Neutrophil (primary cell): ENCODE measurements around the gene PRUNE1.
A peak's percentile ranks its signal among the peaks of the same experiment; 100 is the strongest.

Experiments used
- H3K27ac ChIP-seq: fragments of 200-600 bp; sonication (generic); 2 replicates; pipeline ENCODE4 v1.5.1; 2016; ENCODE audit warnings: mild to moderate bottlenecking, moderate library complexity
- H3K27me3 ChIP-seq: fragments of 200-600 bp; sonication (generic); 2 replicates; pipeline ENCODE4 v1.6.0; 2016; ENCODE audit warnings: mild to moderate bottlenecking
- H3K36me3 ChIP-seq: fragments of 200-600 bp; sonication (generic); 2 replicates; pipeline ENCODE4 v1.5.1; 2017
- H3K4me1 ChIP-seq, 2 experiments: fragments of 200-600 bp in 1 of 2; sonication (generic) in 1 of 2; 1 replicate in 1 of 2; 2 replicates in 1 of 2; pipeline versions ENCODE4 v1.5.1 to v1.6.1; 2013 to 2016; ENCODE audit warnings: low read depth in 1 of 2, low read length in 1 of 2, mild to moderate bottlenecking in 1 of 2, moderate library complexity in 1 of 2; ENCODE audit not compliant: control insufficient read depth in 1 of 2, insufficient read depth in 1 of 2
- H3K4me3 ChIP-seq, 2 experiments: fragments of 200-600 bp in 1 of 2; sonication (generic) in 1 of 2; 1 replicate in 1 of 2; 2 replicates in 1 of 2; pipeline ENCODE4 v1.5.1; 2013 to 2016; ENCODE audit warnings: low read depth in 1 of 2, low read length in 1 of 2, mild to moderate bottlenecking in 1 of 2, moderate library complexity in 1 of 2
- H3K9me3 ChIP-seq: fragments of 200-600 bp; sonication (generic); 2 replicates; pipeline ENCODE4 v1.5.1; 2016
- CTCF ChIP-seq: fragments of 200-600 bp; sonication (generic); IDR thresholded peaks from 2 replicates; pipeline ENCODE4 v1.5.1; 2016; ENCODE audit warnings: antibody characterized with exemption

Gene PRUNE1

DNA sequence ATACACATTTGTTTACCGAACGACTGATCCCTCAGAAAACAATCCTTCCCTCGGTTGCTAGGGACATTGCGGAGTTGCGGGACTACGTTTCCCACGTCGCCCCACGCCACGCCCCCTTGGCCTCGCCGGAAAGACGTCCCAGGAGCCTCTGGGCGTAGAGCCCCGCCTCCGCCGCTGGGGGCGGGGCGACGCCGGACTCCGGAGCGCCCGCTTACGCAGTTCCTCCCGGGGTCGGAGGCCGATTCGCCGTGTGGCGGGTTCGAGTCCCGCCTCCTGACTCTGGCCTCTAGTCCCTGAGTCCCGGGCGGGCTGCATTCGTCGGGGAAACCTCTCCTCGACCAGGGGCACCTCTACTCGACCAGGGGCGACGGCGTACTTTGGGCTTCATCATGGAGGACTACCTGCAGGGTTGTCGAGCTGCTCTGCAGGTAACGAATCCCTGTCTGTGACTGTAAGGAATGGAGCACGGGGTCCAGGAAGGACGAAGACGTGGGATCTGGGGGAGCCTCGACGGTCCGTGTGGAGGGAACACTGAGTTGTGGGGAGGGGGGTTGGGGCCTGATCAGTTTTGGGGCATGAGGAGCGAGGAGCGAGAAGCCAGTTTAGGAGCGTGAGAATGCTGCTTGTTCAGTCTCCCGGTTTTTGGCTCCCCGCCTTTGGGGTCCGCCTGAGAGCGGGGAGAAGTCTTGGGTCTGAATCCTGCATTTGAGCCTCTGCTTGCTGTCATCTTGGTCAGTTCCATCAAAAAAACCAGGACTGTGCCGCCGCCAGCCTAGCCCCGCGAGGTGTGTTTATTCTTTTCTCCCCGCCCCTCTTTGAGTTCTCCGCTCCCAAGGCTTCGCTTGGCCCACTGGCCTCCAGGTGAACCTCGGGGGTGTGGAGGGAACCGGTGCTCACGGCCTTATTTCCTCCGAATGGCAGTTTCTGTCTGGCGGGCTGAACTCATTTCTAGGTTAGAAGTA lies at the start of gene PRUNE1:
TSS of gene PRUNE1 (plus strand) at position 206 of the 962 bp plus-strand sequence. CDS start at position 390, 184 bp downstream.
- peak; percentile 54 for TF ChIP-seq CTCF
- Histone ChIP-seq H3K27ac (peak within 1 kb of the TSS; percentile 96), H3K27me3 (no peaks in the 10 kb centered on the region), H3K9me3 (no peaks in the 10 kb centered on the region), H3K4me1 (peaks cover 40 to 54% of the 10 kb centered on the region in 2 experiments), H3K4me3 (peak within 1 kb of the TSS; percentile 90 to 99), H3K36me3 (peaks cover 4% of the 10 kb centered on the region)

GRCh38 chr1:150960646-150961045 lies 47.6 kb upstream of the PRUNE1 start:
- H3K27ac ChIP-seq = no peak overlapping the region
- H3K36me3 ChIP-seq = peaks cover 89% of the 10 kb centered on the region
- no peaks in the 10 kb centered on the region for H3K27me3 ChIP-seq
- no peak for TF ChIP-seq CTCF
- no peaks in the 10 kb centered on the region for H3K9me3 ChIP-seq
- H3K4me3 ChIP-seq = no peak overlapping the region
- no peaks in the 10 kb centered on the region for H3K4me1 ChIP-seq

GRCh38 chr1:150961756-150962155 lies 46.5 kb upstream of the PRUNE1 start:
- H3K27me3 ChIP-seq = no peaks in the 10 kb centered on the region
- H3K4me3 ChIP-seq = no peak overlapping the region
- H3K9me3 ChIP-seq = no peaks in the 10 kb centered on the region
- H3K36me3 ChIP-seq = peaks cover 97% of the 10 kb centered on the region
- peak overlapping the region; percentile 39 for H3K27ac ChIP-seq
- H3K4me1 ChIP-seq = no peaks in the 10 kb centered on the region
- TF ChIP-seq CTCF = no peak

DNA sequence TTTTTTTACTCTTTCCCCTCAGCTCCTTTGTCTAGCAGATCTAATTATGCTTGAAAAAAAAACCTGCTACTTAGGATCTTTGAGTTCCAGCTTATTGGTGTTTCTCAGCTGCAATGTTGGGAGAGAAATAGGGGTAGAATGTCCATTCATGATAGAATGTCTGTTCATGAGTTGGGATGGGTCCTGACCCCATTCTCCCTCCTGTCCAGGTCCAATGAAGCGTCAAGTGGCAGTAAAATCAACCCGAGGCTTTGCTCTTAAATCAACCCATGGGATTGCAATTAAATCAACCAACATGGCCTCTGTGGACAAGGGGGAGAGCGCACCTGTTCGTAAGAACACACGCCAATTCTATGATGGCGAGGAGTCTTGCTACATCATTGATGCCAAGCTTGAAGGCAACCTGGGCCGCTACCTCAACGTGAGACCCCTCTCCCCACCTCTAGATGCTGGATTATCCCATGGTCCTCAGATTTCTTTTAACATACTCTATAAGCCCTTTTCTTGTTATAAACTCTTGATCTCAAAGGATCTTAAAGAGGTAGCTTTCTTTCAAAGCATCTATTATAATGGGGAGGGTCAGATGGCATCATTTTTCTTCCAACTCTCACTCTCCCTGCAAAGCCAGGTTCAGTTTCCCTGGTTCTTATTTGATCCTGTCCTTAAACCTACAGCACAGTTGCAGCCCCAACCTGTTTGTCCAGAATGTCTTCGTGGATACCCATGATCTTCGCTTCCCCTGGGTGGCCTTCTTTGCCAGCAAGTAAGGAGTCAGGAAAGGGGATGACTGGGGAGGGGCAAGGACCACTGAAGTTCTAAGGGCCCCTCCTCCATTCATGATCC lies 44.7 kb upstream of the PRUNE1 start:
- no peaks in the 10 kb centered on the region for H3K9me3 ChIP-seq
- no peak for TF ChIP-seq CTCF
- H3K4me1 ChIP-seq = no peaks in the 10 kb centered on the region
- H3K27me3 ChIP-seq = no peaks in the 10 kb centered on the region
- H3K27ac ChIP-seq = no peak overlapping the region
- H3K4me3 ChIP-seq = no peak overlapping the region
- H3K36me3 ChIP-seq = peaks cover 99% of the 10 kb centered on the region

DNA sequence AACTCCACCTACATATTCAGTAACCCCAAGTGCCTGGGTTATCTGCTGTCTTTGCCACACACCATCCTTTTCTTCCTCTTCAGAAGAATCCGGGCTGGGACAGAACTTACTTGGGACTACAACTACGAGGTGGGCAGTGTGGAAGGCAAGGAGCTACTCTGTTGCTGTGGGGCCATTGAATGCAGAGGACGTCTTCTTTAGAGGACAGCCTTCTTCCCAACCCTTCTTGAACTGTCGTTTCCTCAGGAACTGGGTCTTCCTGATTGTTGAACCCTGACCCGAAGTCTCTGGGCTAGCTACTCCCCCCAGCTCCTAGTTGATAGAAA lies 44.1 kb upstream of the PRUNE1 start:
- Histone ChIP-seq H3K4me1 (no peaks in the 10 kb centered on the region), H3K4me3 (no peak overlapping the region), H3K27me3 (no peaks in the 10 kb centered on the region), H3K27ac (no peak overlapping the region), H3K9me3 (no peaks in the 10 kb centered on the region), H3K36me3 (peaks cover 100% of the 10 kb centered on the region)
- no peak for TF ChIP-seq CTCF
